GM21528 (cell line): Measurements from ENCODE around the gene PRSS27.
"Not testable (repeated sequence)": the region's sequence is repeated elsewhere in the genome, so short reads cannot be mapped to it uniquely, and the experiment has no call there.

Experiments used
- ATAC-seq: cut with Tn5 transposase; IDR thresholded peaks from one replicate; pipeline ENCODE4 v1.9.1; 2021; ENCODE audit warnings: mild to moderate bottlenecking, moderate library complexity; ENCODE audit not compliant: unreplicated experiment, low FRiP score

The PRSS27 gene

GRCh38 chr16:2699791-2700600, 20.0 kb downstream of the PRSS27 start:
- no peak for ATAC-seq

- no peak for ATAC-seq
Measured at GRCh38 chr16:2698965-2699750, 20.9 kb downstream of the PRSS27 start.

- ATAC-seq = no peak
Measured at GRCh38 chr16:2698103-2698870, 21.7 kb downstream of the PRSS27 start.

GRCh38 chr16:2697401-2697948, 22.5 kb downstream of the PRSS27 start:
- no peak for ATAC-seq

GRCh38 chr16:2696601-2697250, 23.3 kb downstream of the PRSS27 start:
- ATAC-seq = not testable (repeated sequence)

- no peak for ATAC-seq
Measured at GRCh38 chr16:2692948-2693651, 26.9 kb downstream of the PRSS27 start.

DNA sequence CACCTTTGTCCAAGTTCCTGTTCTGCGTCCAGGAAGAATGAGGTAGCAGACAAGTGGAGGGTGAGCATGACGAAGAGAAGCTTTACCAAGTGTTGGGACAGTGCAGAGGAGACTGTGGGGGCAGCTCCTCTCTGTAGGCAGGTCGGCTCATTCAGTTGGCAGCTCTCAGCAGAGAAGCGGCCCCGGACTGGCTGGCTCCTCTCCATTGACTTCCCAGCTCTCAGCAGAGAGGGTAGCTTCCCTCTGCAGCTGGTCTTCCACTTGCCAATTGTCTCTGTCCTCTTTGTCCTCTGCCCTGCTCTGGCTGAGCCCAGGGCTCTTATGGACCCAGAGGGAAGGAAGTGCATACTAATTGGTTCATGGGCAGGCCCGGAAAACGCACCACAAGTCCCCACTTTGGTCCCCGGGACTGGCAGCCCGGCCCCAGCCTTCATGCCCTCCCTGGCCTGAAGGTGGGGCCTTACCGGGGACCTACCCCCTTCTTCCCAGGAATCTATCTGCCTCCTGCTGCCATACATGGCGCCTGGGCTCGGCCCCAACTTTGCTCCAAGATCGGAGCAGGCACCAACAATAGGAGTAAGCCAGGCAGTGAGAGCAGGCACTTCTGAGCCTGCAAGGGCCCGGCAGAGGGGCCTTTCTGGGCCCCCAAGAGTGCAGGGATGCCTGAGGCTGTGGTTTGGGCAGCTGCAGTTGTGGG, 27.6 kb downstream of the PRSS27 start:
- ATAC-seq = no peak

DNA sequence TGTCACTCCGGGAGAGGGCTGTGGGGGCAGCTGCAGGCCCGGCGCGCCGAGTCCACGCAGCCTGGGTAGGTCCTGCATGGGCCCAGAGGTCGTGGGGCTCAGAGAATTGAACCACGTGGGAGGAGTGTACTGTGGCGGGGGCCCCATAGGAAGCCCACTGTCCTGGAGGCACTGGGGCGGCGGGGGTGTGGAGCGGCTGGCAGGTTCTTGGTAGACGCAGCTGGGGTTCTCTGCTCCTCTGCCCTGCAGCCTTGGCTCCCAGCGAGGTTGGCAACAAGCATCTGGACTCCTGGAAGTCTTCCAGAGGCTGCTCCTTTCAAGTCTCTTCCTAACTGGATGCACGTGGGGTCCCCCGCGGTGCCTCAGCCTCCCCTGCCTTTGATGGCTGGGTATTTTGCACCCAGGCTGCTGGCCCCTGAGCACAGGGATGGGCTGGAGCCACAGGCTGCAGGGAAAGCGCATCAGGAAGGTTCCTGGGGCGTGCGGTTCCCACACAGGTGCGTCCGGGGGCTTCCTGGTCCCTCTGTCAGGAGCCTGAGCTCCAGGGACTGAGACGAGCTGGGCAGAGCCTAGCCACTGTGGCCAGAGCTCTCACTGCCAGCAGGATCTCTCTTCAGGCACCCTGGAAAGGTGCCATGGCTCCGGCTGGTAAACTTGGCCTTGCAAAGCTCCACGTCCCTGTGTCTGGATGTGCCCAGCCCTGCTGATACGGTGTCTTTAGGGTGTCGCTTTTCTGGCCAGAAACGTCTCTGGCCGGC, 28.4 kb downstream of the PRSS27 start:
- ATAC-seq = no peak

GRCh38 chr16:2690852-2691251, 29.2 kb downstream of the PRSS27 start:
- no peak for ATAC-seq

DNA sequence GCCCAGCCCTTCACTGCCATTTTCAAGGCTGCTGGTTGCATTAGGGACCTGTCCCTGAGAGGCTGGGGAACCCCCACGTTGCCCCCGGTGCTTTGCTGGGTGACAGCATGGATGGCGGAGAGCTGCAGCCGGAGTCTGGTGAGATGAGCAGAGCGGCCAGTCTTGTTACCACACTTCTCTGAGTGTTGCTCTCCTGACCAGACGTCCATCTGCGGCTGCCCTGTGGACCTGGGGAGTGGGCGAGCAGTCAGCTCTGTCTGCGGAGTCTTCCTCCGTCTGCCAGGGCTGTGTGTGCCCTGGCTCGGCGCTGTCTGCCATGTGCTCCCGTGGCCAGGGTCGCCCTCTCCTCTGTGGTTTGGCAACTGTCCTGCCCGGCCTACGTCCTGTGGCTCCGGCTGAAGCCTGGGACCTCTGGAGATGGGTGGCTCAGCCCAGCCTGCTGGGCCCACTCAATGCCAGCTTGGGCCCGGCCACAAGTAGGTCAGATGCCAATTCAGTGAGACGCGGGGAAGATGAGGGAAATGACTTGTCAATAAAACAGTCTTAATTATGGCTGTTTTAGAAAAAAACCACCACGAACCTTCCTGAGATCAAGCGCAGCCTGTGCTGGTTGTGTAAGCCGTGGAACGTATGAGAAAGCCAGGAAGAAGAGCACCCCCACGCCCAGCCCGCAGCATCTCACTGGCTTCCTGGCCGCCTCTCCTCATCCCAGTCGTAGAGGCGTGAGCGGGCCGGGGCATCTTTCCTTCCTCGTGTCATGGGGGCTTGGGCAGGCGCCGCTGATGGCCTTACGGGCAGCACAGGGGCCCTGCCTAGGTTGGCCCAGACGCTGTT, 29.8 kb downstream of the PRSS27 start:
- ATAC-seq = no peak

- ATAC-seq = not testable (repeated sequence)
Measured at GRCh38 chr16:2689422-2689821, 30.6 kb downstream of the PRSS27 start.

- no peak for ATAC-seq
Measured at GRCh38 chr16:2687531-2688308, 32.3 kb downstream of the PRSS27 start.

GRCh38 chr16:2686912-2687507, 33.0 kb downstream of the PRSS27 start:
- ATAC-seq = no peak

GRCh38 chr16:2686075-2686474, 33.9 kb downstream of the PRSS27 start:
- ATAC-seq = not testable (repeated sequence)

DNA sequence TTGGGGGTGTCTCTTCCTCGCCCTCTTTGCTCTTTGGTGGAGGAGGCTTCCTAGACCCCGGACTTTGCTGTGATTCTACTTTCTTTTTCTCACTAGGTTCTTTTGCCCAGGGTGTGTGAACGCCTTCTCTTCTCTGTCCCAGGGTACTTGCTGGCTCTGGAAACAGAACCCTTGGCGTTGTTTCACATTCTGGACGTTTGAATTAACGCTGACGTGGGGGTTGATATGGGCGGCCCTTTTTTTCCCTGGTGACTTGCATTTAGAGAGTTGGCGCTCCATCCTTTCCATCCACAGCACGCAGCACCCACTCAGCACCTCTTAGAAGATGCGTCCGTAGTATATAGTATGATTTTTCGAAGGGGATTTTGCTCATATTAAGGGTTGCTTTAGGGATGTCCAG, 37.0 kb downstream of the PRSS27 start:
- ATAC-seq = not testable (repeated sequence)
